BLaER1 (cell line): Measurements from ENCODE around the gene CNGA2.

Experiments used
- H3K27ac ChIP-seq: shearing (Covaris generic); formaldehyde crosslinking; 2 replicates; pipeline ENCODE4 v1.8.1; 2022
- H3K27me3 ChIP-seq: shearing (Covaris generic); formaldehyde crosslinking; 2 replicates; pipeline ENCODE4 v1.8.1; 2022
- H3K36me3 ChIP-seq: shearing (Covaris generic); formaldehyde crosslinking; 2 replicates; pipeline ENCODE4 v1.8.1; 2022
- H3K4me1 ChIP-seq: shearing (Covaris generic); formaldehyde crosslinking; 2 replicates; pipeline ENCODE4 v1.8.1; 2022
- H3K4me2 ChIP-seq: shearing (Covaris generic); formaldehyde crosslinking; 2 replicates; pipeline ENCODE4 v1.8.1; 2022
- H3K4me3 ChIP-seq: shearing (Covaris generic); formaldehyde crosslinking; 2 replicates; pipeline ENCODE4 v1.8.1; 2022
- H3K9ac ChIP-seq: shearing (Covaris generic); formaldehyde crosslinking; 2 replicates; pipeline ENCODE4 v1.8.1; 2022
- H3K9me3 ChIP-seq: shearing (Covaris generic); formaldehyde crosslinking; 2 replicates; pipeline ENCODE4 v1.8.1; 2022
- H4K20me1 ChIP-seq: shearing (Covaris generic); formaldehyde crosslinking; 2 replicates; pipeline ENCODE4 v1.8.1; 2022
- Cebpa-rat ChIP-seq: shearing (Covaris generic); IDR thresholded peaks from 2 replicates; pipeline ENCODE4 v1.8.1; 2022

Gene CNGA2

DNA sequence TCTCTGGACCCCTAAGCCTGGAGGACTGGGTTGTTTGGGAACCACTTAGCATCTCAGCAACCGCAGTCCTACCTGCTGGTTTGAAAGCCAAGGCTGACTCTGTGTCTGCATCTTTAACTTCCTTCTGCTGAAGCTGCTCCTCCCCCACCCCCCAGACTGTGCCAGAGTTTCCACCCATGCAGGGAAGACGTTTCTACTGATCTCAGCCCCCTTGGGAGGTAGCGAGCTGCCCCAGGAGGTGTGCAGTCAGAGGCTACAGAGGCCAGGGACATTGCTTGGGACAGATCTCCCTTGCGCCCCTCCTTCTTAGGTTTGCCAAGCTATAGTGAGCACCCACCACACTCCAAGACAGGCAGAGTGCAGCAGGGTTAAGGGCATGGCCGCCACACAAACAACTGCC is 23.4 kb upstream of the CNGA2 start:
- Histone ChIP-seq H3K27ac (peak overlapping the region; percentile 28), H3K9ac (no peak overlapping the region), H4K20me1 (peaks cover 9% of the 10 kb centered on the region; the same call in 1 of the 2 replicates), H3K4me2 (peak overlapping the region; percentile 71), H3K27me3 (peaks cover 87% of the 10 kb centered on the region), H3K9me3 (no peaks in the 10 kb centered on the region), H3K4me3 (no peak overlapping the region), H3K4me1 (peaks cover 28% of the 10 kb centered on the region), H3K36me3 (no peaks in the 10 kb centered on the region)
- TF ChIP-seq Cebpa-rat: no peak

DNA sequence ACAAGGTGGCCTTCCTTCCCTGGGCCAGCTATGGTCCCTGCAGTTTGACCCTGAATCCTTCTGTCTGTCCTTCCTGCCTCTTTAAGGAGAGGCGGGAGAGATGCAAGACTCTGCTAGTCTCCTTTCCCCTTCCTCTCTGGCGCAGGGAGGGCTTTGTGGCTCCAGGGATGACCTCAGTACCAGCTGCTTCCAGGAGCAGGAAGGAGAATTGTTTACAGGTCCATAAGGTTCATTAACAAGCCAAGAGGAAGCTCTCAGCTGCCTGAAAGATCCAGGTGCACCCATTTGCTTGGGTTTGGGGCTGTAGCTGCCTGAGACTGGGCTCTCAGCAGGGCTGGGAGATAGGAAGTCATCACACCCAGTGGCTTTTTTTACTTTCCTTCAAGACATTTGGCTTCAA is 22.8 kb upstream of the CNGA2 start:
- H3K27ac ChIP-seq: peak overlapping the region; percentile 28
- H3K36me3 ChIP-seq: no peaks in the 10 kb centered on the region
- no peak overlapping the region for H3K9ac ChIP-seq
- H3K4me1 ChIP-seq: peaks cover 28% of the 10 kb centered on the region
- no peak overlapping the region for H3K4me3 ChIP-seq
- no peak for TF ChIP-seq Cebpa-rat
- peak overlapping the region; percentile 71 for H3K4me2 ChIP-seq
- peaks cover 9% of the 10 kb centered on the region; the same call in 1 of the 2 replicates for H4K20me1 ChIP-seq
- no peaks in the 10 kb centered on the region for H3K9me3 ChIP-seq
- peaks cover 87% of the 10 kb centered on the region for H3K27me3 ChIP-seq

DNA sequence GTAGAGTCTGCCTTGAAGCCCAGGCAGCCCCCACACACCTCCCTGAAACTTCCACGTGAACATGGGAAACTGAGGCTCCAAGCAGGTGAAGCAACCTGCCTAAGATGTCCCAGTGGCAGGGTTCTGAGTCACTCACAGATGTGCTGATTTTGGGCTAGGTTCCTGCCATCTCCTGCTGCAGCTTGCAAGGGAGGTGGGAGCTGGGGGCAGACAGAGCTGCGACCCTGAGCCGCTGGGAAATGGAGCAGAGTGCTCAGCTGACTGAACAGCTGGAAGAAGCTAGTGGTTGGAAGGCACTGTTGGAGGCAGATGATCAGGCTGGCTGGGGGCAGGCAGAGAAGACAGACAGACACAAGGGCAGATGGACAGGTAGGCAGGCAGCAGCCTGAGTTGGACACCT is 22.3 kb upstream of the CNGA2 start:
- Histone ChIP-seq H3K36me3 (no peaks in the 10 kb centered on the region), H3K9me3 (no peaks in the 10 kb centered on the region), H3K27me3 (peaks cover 90% of the 10 kb centered on the region), H4K20me1 (peaks cover 9% of the 10 kb centered on the region; the same call in 1 of the 2 replicates), H3K4me2 (peak overlapping the region; percentile 71), H3K4me1 (peaks cover 28% of the 10 kb centered on the region), H3K9ac (no peak overlapping the region), H3K27ac (no peak overlapping the region; the same call in 1 of the 2 replicates), H3K4me3 (no peak overlapping the region)
- no peak for TF ChIP-seq Cebpa-rat

DNA sequence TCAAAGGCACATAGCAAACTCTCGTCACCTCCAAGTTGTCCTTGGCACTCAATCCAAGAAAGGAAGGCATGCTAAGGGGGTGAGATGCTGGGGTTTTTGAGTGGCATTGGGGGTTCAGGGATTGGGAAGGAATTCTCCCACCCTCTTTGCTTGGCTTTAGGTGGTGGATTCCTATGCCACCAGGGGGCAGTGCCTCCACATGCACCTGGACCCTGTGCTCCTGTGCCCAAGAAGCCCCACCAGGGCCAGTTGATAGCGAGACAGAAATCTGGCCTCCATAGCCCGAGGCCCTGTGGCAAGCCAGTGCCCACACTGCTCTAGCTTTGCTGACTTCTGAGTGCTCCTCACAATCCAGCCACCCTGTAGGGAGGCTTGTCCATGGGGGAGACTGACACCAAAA is 20.7 kb upstream of the CNGA2 start:
- Histone ChIP-seq H4K20me1 (peaks cover 9% of the 10 kb centered on the region; the same call in 1 of the 2 replicates), H3K36me3 (no peaks in the 10 kb centered on the region), H3K4me3 (no peak overlapping the region), H3K27me3 (peaks cover 93% of the 10 kb centered on the region), H3K4me2 (no peak overlapping the region), H3K27ac (no peak overlapping the region), H3K9ac (no peak overlapping the region), H3K9me3 (no peaks in the 10 kb centered on the region), H3K4me1 (peaks cover 28% of the 10 kb centered on the region)
- no peak for TF ChIP-seq Cebpa-rat

DNA sequence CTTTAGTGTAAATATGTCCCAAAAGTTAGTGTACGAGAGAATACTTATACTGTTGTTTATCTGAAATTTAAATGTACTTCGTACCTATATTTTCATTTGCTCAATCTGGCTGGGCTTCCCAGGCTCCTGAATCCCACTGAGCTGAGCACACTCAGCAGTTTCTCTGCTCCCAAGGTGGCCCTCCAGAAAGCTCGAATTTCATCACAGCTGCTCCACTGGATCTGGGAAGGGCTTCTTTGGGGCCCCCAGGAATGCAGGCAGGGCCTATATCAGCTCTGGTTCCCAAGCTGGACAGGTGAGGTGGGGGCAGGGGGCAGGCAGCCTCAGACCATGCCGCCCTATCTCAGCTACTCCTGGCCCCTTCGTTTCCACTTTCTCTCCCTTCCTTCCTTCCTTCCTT is 20.2 kb upstream of the CNGA2 start:
- no peak overlapping the region for H3K9ac ChIP-seq
- H3K9me3 ChIP-seq: no peaks in the 10 kb centered on the region
- no peak for TF ChIP-seq Cebpa-rat
- no peak overlapping the region for H3K27ac ChIP-seq
- H3K4me3 ChIP-seq: no peak overlapping the region
- H4K20me1 ChIP-seq: peaks cover 9% of the 10 kb centered on the region; the same call in 1 of the 2 replicates
- H3K4me2 ChIP-seq: no peak overlapping the region
- peaks cover 28% of the 10 kb centered on the region for H3K4me1 ChIP-seq
- H3K27me3 ChIP-seq: peaks cover 92% of the 10 kb centered on the region
- no peaks in the 10 kb centered on the region for H3K36me3 ChIP-seq

DNA sequence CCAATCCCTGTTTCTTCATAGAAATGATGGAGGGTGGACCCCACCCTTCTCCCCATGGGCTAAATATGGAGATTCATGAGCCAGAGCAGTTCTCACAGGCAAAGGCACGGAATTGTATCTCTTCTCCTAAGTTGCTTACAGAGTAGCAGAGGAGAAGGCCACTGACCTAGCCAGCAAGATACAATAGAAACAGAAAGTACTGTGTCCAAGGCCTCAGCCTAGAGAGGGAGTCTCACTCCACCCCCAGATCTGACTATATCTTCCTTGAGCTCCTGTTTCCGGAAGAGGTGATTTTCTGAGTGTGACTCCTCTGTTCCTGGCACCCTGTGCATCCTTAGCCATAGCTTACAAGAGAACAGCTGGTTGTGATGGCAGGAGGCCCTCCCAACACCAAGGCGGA is 18.8 kb upstream of the CNGA2 start, which contains the start of gene FATE1:
TSS of gene FATE1 (plus strand) at position 284 of the 400 bp plus-strand sequence. CDS start at position 369, 85 bp downstream.
- TF ChIP-seq Cebpa-rat: no peak
- H3K27me3 ChIP-seq: peaks cover 92% of the 10 kb centered on the region
- H3K4me3 ChIP-seq: no peak within 1 kb of the TSS
- no peak within 1 kb of the TSS for H3K27ac ChIP-seq
- H3K9ac ChIP-seq: no peak within 1 kb of the TSS
- H3K36me3 ChIP-seq: no peaks in the 10 kb centered on the region
- peaks cover 9% of the 10 kb centered on the region; the same call in 1 of the 2 replicates for H4K20me1 ChIP-seq
- no peak within 1 kb of the TSS for H3K4me2 ChIP-seq
- peaks cover 21% of the 10 kb centered on the region for H3K4me1 ChIP-seq
- no peaks in the 10 kb centered on the region for H3K9me3 ChIP-seq

DNA sequence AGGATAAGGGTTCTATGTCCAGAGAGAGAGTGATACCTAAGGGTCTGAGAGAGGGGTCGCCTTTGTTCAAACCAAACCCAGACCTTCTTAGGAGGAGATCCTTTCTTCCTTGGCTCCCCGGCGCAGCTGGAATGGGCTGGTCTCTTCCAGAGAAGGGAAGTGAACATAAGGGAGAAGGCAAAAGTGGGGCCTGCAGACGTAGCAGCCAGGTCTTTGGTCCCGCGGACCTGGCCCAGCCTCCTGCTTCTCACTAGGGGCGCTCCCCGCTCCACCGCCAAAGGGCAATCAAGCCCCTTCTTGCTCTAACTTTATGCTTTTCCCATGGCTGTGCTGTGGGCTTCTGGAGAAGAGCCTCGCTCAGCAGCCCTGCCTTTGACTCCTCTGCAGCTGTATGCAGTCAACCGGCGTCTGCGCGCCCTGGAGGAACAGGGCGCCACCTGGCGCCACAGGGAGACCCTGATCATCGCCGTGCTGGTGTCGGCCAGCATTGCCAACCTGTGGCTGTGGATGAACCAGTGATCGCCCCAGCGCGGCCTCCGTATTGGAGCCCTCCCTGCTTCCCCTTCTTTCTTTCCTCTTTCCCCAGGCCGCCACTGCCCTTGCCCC is 12.2 kb upstream of the CNGA2 start:
- H3K4me2 ChIP-seq: peak overlapping the region; percentile 65
- no peaks in the 10 kb centered on the region for H3K9me3 ChIP-seq
- no peak overlapping the region for H3K27ac ChIP-seq
- peaks cover 49% of the 10 kb centered on the region for H3K4me1 ChIP-seq
- peaks cover 95% of the 10 kb centered on the region for H3K27me3 ChIP-seq
- no peaks in the 10 kb centered on the region for H3K36me3 ChIP-seq
- no peak overlapping the region for H3K9ac ChIP-seq
- H4K20me1 ChIP-seq: no peaks in the 10 kb centered on the region; the same call in 1 of the 2 replicates
- no peak overlapping the region for H3K4me3 ChIP-seq
- TF ChIP-seq Cebpa-rat: no peak

DNA sequence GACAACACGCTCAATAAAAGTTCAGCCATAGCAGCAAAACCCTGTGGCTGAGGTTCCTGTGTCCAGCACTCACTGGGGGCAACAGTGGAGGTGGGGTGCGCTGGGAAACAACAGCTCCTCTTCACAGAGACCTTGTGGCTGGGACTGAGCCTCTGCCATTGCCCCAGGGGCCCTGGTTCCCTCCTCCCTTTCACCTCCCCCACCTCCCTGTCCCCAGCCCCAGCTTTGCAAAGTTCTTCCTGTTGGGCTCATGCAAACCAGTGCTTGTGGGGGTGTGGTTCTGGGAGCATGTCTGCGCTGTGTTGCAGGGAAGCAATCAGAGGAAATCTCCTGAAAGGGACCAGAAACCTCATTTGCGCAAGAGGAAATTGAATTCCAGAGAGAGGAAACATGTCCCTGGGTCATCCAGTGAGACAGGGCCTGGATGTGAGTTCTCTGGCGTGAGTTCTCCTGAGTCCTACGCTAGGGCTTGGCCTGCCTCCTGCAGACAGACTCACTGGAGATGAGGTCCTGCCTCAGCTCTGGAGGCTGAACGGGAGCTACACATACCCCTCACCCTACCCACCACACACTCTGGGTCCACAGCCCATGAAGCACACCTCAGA is 11.3 kb upstream of the CNGA2 start:
- Histone ChIP-seq H3K27ac (peak overlapping the region; percentile 53; the same call in 1 of the 2 replicates), H3K4me2 (peak overlapping the region; percentile 65), H3K4me3 (no peak overlapping the region), H3K9me3 (no peaks in the 10 kb centered on the region), H3K36me3 (no peaks in the 10 kb centered on the region), H4K20me1 (peaks cover 5% of the 10 kb centered on the region; the same call in 1 of the 2 replicates), H3K4me1 (peaks cover 49% of the 10 kb centered on the region), H3K27me3 (peaks cover 95% of the 10 kb centered on the region), H3K9ac (no peak overlapping the region)
- TF ChIP-seq Cebpa-rat: no peak

DNA sequence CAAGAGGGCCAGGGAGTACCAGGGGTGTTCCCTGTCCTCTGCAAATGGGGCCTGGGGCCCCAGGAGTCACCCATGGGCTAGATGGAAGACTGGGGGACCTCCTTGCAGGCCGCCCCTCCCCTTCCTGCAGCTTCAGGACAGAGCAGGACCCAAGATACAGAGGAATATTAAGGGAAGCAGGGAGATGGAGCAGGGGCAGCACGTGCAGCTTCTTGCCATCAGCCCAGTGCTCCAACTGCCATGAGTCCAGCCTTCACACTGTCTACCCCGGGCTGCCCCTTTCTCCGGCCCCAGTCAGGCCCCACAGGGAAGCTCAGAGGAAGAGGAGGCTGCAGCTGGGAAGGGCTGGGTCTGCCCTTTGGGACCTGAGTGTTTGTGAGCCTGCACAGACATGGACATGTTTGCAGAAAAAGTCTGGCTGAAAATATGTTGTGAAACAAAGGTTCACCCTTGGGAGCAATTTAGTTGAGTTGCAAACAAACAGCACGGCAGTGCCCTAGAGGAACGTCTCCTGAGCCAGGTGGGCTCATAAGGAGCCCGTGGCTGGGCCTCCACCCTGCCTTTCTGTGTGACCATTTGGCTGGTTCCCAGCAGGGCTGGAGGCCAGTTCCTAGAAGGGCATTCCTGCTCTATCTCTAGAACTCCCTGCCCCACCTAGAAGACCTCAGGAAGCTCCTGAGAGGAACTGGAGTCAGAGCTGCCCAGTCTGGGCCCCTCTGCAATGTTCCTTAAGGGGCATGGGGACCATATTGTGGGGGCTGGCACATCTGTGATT is 9.8 kb upstream of the CNGA2 start:
- H3K9me3 ChIP-seq: no peaks in the 10 kb centered on the region
- H3K36me3 ChIP-seq: no peaks in the 10 kb centered on the region
- H3K27me3 ChIP-seq: peaks cover 97% of the 10 kb centered on the region
- 0 out of 2 replicates have a peak overlapping the region, but pooled peaks have one; percentile 20 for H3K9ac ChIP-seq
- H3K4me1 ChIP-seq: peaks cover 49% of the 10 kb centered on the region
- H3K4me2 ChIP-seq: peak overlapping the region; percentile 65
- no peak for TF ChIP-seq Cebpa-rat
- H3K4me3 ChIP-seq: no peak overlapping the region
- peaks cover 5% of the 10 kb centered on the region; the same call in 1 of the 2 replicates for H4K20me1 ChIP-seq
- peak overlapping the region; percentile 53 for H3K27ac ChIP-seq

DNA sequence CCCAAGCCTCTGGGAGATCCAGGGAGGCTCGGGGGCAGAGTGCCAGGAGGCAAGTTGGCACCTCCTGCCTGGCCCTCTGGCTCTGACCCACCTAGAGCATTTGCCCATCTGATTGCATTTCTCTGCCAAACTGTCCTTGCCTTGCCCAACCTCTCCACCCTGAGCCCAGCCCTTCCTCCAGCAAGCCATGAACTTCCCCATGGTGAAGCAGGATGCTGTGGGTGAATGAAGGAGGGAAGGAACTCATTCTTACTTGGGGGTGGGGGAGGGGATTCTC is 9.3 kb upstream of the CNGA2 start:
- peak overlapping the region; percentile 65 for H3K4me2 ChIP-seq
- peak overlapping the region; percentile 53; the same call in 1 of the 2 replicates for H3K27ac ChIP-seq
- no peak overlapping the region for H3K9ac ChIP-seq
- H3K27me3 ChIP-seq: peaks cover 97% of the 10 kb centered on the region
- TF ChIP-seq Cebpa-rat: no peak
- no peaks in the 10 kb centered on the region for H3K36me3 ChIP-seq
- no peaks in the 10 kb centered on the region for H3K9me3 ChIP-seq
- peaks cover 5% of the 10 kb centered on the region; the same call in 1 of the 2 replicates for H4K20me1 ChIP-seq
- no peak overlapping the region for H3K4me3 ChIP-seq
- peaks cover 49% of the 10 kb centered on the region for H3K4me1 ChIP-seq
